Astrocyte (in vitro differentiated cells and primary cell): ENCODE measurements around the gene DYNLT2B. TPM values are rescaled to one million over a fixed set of nuclear protein-coding genes. Genes with fewer than 3 reads are reported as not detected.

Experiments
- DNase-seq: peaks from one replicate; pipeline ENCODE4 v3.0.0-alpha.2; 2010; ENCODE audit warnings: low read depth
- FAIRE-seq: peaks from 2 replicates; lab custom pipeline; 2011; peaks lifted over from hg19 to GRCh38; lab: Jason Lieb, UNC
- H2AFZ ChIP-seq: 2 replicates; pipeline ENCODE4 v1.6.0; 2012; ENCODE audit warnings: low read depth, low read length, inconsistent platforms
- H3K27ac ChIP-seq: 2 replicates; pipeline ENCODE4 v1.5.1; 2011; ENCODE audit warnings: low read depth, low read length, inconsistent platforms
- H3K27me3 ChIP-seq: 2 replicates; pipeline ENCODE4 v1.6.0; 2011; ENCODE audit warnings: low read length, inconsistent platforms; ENCODE audit not compliant: insufficient read depth
- H3K36me3 ChIP-seq: 2 replicates; pipeline ENCODE4 v1.5.1; 2011; ENCODE audit warnings: low read length, inconsistent platforms; ENCODE audit not compliant: insufficient read depth
- H3K4me1 ChIP-seq: 2 replicates; pipeline ENCODE4 v1.5.1; 2011; ENCODE audit warnings: low read length, inconsistent platforms; ENCODE audit not compliant: insufficient read depth
- H3K4me2 ChIP-seq: 2 replicates; pipeline ENCODE4 v1.6.0; 2012; ENCODE audit warnings: low read length, inconsistent platforms
- H3K4me3 ChIP-seq: 2 replicates; pipeline ENCODE4 v1.5.1; 2011; ENCODE audit warnings: low read depth, mild to moderate bottlenecking, low read length, inconsistent platforms; ENCODE audit not compliant: insufficient read depth
- H3K79me2 ChIP-seq: 2 replicates; pipeline ENCODE4 v1.6.0; 2012; ENCODE audit warnings: mild to moderate bottlenecking, low read length, inconsistent platforms; ENCODE audit not compliant: insufficient read depth
- H3K9ac ChIP-seq: 2 replicates; pipeline ENCODE4 v1.6.0; 2012; ENCODE audit warnings: mild to moderate bottlenecking, low read length, inconsistent platforms
- H3K9me3 ChIP-seq: 2 replicates; pipeline ENCODE4 v1.5.1; 2012; ENCODE audit warnings: low read depth, mild to moderate bottlenecking, low read length, inconsistent platforms; ENCODE audit not compliant: insufficient read depth
- H4K20me1 ChIP-seq: 2 replicates; pipeline ENCODE4 v1.6.0; 2012; ENCODE audit warnings: low read length, inconsistent platforms; ENCODE audit not compliant: insufficient read depth
- H3K27ac Mint-ChIP-seq: one replicate; pipeline ENCODE4 v1.8.0; 2021; ENCODE audit warnings: mild to moderate bottlenecking, mixed read lengths; ENCODE audit not compliant: unreplicated experiment
- H3K27me3 Mint-ChIP-seq: one replicate; pipeline ENCODE4 v1.8.0; 2021; ENCODE audit warnings: low read depth, mixed read lengths; ENCODE audit not compliant: unreplicated experiment
- H3K36me3 Mint-ChIP-seq: one replicate; pipeline ENCODE4 v1.8.0; 2021; ENCODE audit warnings: low read depth, mixed read lengths; ENCODE audit not compliant: unreplicated experiment
- H3K4me1 Mint-ChIP-seq: one replicate; pipeline ENCODE4 v1.8.0; 2021; ENCODE audit warnings: low read depth, mixed read lengths; ENCODE audit not compliant: unreplicated experiment
- H3K4me3 Mint-ChIP-seq: one replicate; pipeline ENCODE4 v1.8.0; 2021; ENCODE audit warnings: mild to moderate bottlenecking, moderate library complexity, mixed read lengths; ENCODE audit not compliant: unreplicated experiment
- H3K9me3 Mint-ChIP-seq: one replicate; pipeline ENCODE4 v1.8.0; 2021; ENCODE audit warnings: mild to moderate bottlenecking, mixed read lengths; ENCODE audit not compliant: unreplicated experiment
- EZH2 ChIP-seq: IDR thresholded peaks from 2 replicates; pipeline ENCODE4 v1.6.1; 2012; ENCODE audit warnings: mild to moderate bottlenecking, low read length, inconsistent platforms; ENCODE audit not compliant: insufficient read depth
- total RNA-seq: library from RNA; stranded (reverse); gene quantifications from 2 replicates; pipeline ENCODE4 v1.2.1, GENCODE V29; 2021
- TF ChIP-seq, protein P1 (sequence below): IDR thresholded peaks from 2 replicates; pipeline ENCODE4 v1.5.1; 2011; ENCODE audit warnings: low read depth, mild to moderate bottlenecking, inconsistent platforms, low read length, moderate library complexity; ENCODE audit not compliant: insufficient read depth

DYNLT2B gene
- total RNA-seq, 1 donor from 2014 or later: 10.9 TPM

DNA sequence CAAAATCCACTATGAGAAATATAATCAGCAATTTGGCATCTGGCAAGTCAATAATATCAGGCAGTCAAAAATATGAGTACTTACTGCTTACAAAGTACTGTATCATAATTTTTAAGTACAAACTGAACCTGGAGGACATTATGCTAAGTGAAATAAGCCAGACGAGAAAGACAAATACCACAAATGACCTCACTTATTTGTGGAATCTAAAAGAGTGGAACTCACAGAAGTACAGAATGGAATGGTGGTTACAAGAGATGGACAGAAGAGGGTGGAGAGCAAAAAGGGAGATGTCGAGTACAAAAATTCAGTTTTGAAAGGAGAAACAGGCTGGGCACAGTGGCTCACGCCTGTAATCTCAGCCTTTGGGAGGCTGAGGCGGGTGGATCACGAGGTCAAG lies 42.9 kb downstream of the DYNLT2B start:
- Histone ChIP-seq H3K79me2 (peaks cover 87% of the 10 kb centered on the region), H3K27me3 (no peaks in the 10 kb centered on the region), H3K4me1 (peaks cover 23% of the 10 kb centered on the region), H3K4me3 (no peak overlapping the region), H2AFZ (no peak overlapping the region), H3K36me3 (no peaks in the 10 kb centered on the region), H4K20me1 (peaks cover 44% of the 10 kb centered on the region), H3K27ac (no peak overlapping the region), H3K9ac (no peak overlapping the region), H3K4me2 (peak overlapping the region; percentile 17), H3K9me3 (no peaks in the 10 kb centered on the region)
- no peaks in the 10 kb centered on the region for H3K27me3 Mint-ChIP-seq
- no peak overlapping the region for H3K27ac Mint-ChIP-seq
- peaks cover 15% of the 10 kb centered on the region for H3K36me3 Mint-ChIP-seq
- peaks cover 31% of the 10 kb centered on the region for H3K4me1 Mint-ChIP-seq
- no peak for FAIRE-seq
- no peaks in the 10 kb centered on the region for H3K9me3 Mint-ChIP-seq
- H3K4me3 Mint-ChIP-seq: no peak overlapping the region
- TF ChIP-seq EZH2: no peak
- TF ChIP-seq, protein P1, sequence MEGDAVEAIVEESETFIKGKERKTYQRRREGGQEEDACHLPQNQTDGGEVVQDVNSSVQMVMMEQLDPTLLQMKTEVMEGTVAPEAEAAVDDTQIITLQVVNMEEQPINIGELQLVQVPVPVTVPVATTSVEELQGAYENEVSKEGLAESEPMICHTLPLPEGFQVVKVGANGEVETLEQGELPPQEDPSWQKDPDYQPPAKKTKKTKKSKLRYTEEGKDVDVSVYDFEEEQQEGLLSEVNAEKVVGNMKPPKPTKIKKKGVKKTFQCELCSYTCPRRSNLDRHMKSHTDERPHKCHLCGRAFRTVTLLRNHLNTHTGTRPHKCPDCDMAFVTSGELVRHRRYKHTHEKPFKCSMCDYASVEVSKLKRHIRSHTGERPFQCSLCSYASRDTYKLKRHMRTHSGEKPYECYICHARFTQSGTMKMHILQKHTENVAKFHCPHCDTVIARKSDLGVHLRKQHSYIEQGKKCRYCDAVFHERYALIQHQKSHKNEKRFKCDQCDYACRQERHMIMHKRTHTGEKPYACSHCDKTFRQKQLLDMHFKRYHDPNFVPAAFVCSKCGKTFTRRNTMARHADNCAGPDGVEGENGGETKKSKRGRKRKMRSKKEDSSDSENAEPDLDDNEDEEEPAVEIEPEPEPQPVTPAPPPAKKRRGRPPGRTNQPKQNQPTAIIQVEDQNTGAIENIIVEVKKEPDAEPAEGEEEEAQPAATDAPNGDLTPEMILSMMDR: no peak
- peak; percentile 43 for DNase-seq

DNA sequence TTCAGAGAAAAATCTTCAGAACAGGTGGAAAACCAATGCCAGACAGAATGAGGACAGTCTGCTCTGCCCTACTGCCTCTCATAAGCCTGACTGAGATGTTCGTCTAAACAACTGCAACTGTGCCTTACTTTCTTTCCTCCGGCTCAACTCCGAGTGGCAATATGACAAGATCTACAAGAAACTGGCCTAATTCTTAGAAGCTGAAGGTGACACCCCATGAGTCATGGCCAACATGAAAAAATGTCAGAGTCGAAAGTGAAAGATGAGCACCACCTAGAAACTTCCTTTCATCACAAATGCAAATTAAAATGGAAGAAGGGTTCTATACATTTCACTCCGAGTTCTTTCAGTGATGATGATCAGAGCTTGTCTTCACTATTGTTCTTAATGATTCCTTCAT lies 43.5 kb downstream of the DYNLT2B start:
- Histone ChIP-seq H3K79me2 (peaks cover 85% of the 10 kb centered on the region), H3K9ac (no peak overlapping the region), H3K27me3 (no peaks in the 10 kb centered on the region), H2AFZ (no peak overlapping the region), H3K4me1 (peaks cover 19% of the 10 kb centered on the region), H3K27ac (no peak overlapping the region), H3K36me3 (no peaks in the 10 kb centered on the region), H4K20me1 (peaks cover 44% of the 10 kb centered on the region), H3K9me3 (no peaks in the 10 kb centered on the region), H3K4me3 (no peak overlapping the region), H3K4me2 (peak overlapping the region; percentile 17)
- peak; percentile 35 for DNase-seq
- Mint-ChIP-seq H3K27me3 (no peaks in the 10 kb centered on the region), H3K36me3 (peaks cover 19% of the 10 kb centered on the region), H3K4me3 (no peak overlapping the region), H3K27ac (no peak overlapping the region), H3K9me3 (no peaks in the 10 kb centered on the region), H3K4me1 (peaks cover 31% of the 10 kb centered on the region)
- FAIRE-seq: no peak
- TF ChIP-seq, protein P1: no peak
- no peak for TF ChIP-seq EZH2

DNA sequence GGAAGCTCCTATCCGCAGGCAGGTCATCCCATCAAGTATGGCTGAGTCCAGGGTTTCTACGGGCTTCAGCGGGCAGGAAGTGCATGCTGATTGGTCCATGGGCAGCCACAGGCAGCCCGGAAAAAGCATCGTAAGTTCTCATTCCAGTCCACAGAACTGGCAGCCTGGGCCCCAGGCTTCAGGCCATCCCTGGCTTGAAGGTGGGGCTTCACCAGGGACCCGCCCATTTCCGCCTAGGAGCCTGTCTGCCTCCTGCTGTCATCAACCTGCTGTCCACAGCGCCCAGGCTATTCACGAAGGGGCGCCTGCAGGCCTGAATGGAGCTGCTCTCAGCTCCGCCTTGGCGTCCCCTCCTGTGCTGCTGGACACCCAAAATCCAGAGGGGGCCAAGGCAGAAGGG lies 44.4 kb downstream of the DYNLT2B start:
- Histone ChIP-seq H2AFZ (no peak overlapping the region), H3K4me1 (peaks cover 14% of the 10 kb centered on the region), H3K4me3 (no peak overlapping the region), H3K27ac (no peak overlapping the region), H3K9ac (no peak overlapping the region), H3K27me3 (no peaks in the 10 kb centered on the region), H3K9me3 (no peaks in the 10 kb centered on the region), H4K20me1 (peaks cover 40% of the 10 kb centered on the region), H3K79me2 (peaks cover 76% of the 10 kb centered on the region), H3K4me2 (no peak overlapping the region), H3K36me3 (peaks cover 4% of the 10 kb centered on the region)
- Mint-ChIP-seq H3K4me3 (no peak overlapping the region), H3K27me3 (no peaks in the 10 kb centered on the region), H3K9me3 (no peaks in the 10 kb centered on the region), H3K36me3 (peaks cover 22% of the 10 kb centered on the region), H3K4me1 (peaks cover 26% of the 10 kb centered on the region), H3K27ac (no peak overlapping the region)
- FAIRE-seq (no peak), DNase-seq (no peak)
- TF ChIP-seq EZH2: no peak
